ENCODE results near the gene FAU. TPM values are rescaled to one million over a fixed set of nuclear protein-coding genes. Genes with fewer than 3 reads are reported as not detected.

Gene FAU
- total RNA-seq, 6 experiments from 2014 or later: 631 to 750 (median 715) TPM

DNA sequence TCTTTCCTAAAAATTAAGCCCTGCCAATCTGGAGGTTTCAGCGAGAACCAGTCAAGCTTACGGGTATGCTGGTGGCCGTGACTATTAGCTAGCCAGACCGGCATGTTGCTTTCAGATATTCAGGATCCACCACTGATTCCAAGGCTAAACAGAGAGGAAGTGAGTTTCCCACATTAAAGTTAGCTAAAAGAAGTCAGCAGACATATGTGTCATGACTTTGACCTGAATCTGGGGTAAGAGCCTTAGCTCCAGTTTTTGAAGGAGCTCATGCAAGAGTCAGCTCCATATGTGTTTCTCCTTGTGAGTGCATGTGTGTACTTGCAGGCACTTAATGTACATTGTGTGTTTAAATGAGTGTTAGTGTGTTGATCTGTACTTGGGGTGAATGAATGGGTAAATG lies 36.5 kb downstream of the FAU start:
- no peaks in the 10 kb centered on the region for H3K9me3 Mint-ChIP-seq
- peaks cover 39% of the 10 kb centered on the region for H3K4me1 Mint-ChIP-seq (ENCODE audit: low read depth)
- peak overlapping the region; percentile 19 for H3K27ac Mint-ChIP-seq
- H3K4me3 Mint-ChIP-seq: peak overlapping the region; percentile 98
- TF ChIP-seq, protein P1, sequence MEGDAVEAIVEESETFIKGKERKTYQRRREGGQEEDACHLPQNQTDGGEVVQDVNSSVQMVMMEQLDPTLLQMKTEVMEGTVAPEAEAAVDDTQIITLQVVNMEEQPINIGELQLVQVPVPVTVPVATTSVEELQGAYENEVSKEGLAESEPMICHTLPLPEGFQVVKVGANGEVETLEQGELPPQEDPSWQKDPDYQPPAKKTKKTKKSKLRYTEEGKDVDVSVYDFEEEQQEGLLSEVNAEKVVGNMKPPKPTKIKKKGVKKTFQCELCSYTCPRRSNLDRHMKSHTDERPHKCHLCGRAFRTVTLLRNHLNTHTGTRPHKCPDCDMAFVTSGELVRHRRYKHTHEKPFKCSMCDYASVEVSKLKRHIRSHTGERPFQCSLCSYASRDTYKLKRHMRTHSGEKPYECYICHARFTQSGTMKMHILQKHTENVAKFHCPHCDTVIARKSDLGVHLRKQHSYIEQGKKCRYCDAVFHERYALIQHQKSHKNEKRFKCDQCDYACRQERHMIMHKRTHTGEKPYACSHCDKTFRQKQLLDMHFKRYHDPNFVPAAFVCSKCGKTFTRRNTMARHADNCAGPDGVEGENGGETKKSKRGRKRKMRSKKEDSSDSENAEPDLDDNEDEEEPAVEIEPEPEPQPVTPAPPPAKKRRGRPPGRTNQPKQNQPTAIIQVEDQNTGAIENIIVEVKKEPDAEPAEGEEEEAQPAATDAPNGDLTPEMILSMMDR (IDR thresholded peaks at IDR 0.05): no peak
- H3K36me3 Mint-ChIP-seq (ENCODE audit: low read depth): peaks cover 35% of the 10 kb centered on the region
- peaks cover 1% of the 10 kb centered on the region; the same call in 1 of the 2 replicates for H3K27me3 Mint-ChIP-seq (ENCODE audit: insufficient read depth)
- no peak for DNase-seq

DNA sequence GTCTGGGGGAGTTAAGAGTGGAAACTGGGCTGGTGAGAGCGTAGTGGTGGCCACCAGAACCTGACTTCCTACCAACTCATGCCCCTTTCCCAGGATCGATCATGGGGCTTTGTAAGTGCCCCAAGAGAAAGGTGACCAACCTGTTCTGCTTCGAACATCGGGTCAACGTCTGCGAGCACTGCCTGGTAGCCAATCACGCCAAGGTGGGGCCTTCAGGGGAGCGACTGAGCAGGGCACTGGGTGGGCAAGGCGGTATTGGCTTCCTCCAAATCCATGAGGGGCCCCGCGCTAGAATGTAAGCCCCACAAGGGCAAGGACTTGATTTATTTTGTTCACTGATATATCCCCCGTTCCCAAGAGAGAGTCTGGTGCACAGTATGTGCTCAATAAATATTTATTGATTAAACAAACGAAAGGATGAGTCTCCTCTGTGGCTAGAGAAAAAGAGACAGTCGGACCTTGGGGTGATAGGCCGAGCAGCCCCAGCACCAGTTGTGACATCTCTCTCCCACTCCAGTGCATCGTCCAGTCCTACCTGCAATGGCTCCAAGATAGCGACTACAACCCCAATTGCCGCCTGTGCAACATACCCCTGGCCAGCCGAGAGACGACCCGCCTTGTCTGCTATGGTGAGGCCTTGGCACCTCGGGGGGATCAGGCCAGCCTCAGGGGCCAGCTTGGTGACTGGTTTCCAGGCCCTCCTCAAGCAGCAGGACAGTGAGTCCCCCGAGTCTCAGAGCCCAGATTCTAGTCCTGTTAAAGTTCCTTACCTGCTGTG lies 37.1 kb downstream of the FAU start:
- Mint-ChIP-seq H3K36me3 (ENCODE audit: low read depth) (peaks cover 37% of the 10 kb centered on the region), H3K4me3 (peak overlapping the region; percentile 98), H3K27ac (peak overlapping the region; percentile 97), H3K4me1 (ENCODE audit: low read depth) (peaks cover 41% of the 10 kb centered on the region), H3K27me3 (ENCODE audit: insufficient read depth) (no peaks in the 10 kb centered on the region; the same call in 1 of the 2 replicates), H3K9me3 (no peaks in the 10 kb centered on the region)
- no peak for DNase-seq
- TF ChIP-seq, protein P1 (IDR thresholded peaks at IDR 0.05): no peak

DNA sequence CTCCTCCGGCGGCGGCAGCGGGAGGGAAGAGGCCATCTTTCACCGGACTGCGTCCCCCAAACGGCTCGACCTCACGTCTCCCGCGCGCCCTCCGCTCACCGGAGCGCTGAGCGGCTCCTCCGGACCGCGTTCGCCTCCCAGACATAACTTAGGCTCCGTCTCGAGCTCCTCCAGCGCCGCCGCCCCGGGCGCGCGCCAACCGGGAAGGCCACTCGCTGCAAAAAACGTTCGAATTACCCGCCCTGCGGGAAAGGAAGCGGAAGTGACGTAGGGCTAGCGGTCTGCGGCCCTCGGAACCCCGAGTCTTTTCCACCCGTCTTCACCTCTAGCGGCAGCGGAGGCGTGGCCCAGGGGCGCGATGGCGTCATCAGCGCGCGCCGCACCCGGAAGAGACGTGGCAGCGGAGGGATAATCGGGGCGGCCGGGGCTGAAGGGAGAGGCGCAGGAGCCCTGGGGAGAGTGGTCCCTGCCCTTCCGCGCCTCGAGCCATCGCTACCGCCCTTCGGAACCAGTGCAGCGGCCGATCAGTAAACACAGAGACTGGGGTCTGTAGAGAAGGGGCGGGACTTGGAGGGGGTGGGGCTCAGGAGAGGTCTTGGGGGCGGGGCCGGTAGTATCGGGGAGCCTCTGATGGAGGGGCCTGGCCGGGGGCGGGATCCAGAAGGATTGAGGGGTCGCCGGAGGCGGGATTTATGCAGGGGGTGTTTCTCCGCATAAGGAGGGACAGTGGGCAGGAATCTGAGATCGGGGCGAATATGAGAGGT lies 37.9 kb downstream of the FAU start, which contains the start of the genes CDCA5 and ZFPL1:
CDCA5 (minus strand) TSS at position 207 of the 764 bp plus-strand sequence; CDS start at position 145, 62 bp downstream.
ZFPL1 (plus strand) TSS at position 389 of the 764 bp plus-strand sequence. CDS start 477 bp downstream, outside the sequence.
- Mint-ChIP-seq H3K9me3 (no peaks in the 10 kb centered on the region), H3K36me3 (ENCODE audit: low read depth) (peaks cover 31% of the 10 kb centered on the region), H3K4me3 (peak within 1 kb of the TSS; percentile 98), H3K27me3 (ENCODE audit: insufficient read depth) (no peaks in the 10 kb centered on the region; the same call in 1 of the 2 replicates), H3K27ac (peak within 1 kb of the TSS; percentile 97), H3K4me1 (ENCODE audit: low read depth) (peaks cover 41% of the 10 kb centered on the region)
- DNase-seq: peak; percentile 93
- TF ChIP-seq, protein P1 (IDR thresholded peaks at IDR 0.05): no peak

DNA sequence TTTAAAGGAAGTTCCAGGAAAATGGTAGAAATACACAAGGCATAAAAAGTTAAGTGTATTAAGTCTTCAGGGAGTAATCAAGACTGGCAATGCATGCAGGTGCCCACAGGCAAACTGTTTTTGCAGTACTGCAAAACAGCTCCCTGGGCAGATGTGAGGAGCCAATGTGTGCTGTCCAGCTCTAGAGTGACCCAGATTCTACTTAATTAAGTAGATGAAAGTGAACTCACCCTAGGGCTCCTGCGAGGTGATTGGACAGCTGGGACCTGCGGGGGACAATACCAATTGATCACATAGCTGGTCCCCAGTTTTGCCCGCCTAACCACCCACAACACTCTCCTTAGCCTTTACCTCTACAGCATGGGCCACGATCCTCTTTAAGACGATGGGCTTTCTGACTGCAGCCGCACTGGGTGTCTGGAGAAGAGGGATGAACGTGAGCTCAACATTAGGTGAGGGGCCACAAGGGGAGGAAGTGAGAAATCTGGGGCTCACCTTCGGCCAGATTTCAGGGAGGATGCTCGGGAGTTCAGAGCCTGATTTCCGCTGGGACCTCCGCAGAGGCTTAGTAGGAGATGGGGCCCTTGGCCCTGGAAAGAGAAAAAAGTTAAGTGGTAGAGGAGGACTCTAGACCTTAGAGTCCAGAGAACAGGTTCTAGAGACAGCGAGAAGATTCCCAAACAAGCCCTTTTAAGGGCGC lies 38.6 kb downstream of the FAU start:
- Mint-ChIP-seq H3K27ac (peak overlapping the region; percentile 97), H3K9me3 (no peaks in the 10 kb centered on the region), H3K4me1 (ENCODE audit: low read depth) (peaks cover 49% of the 10 kb centered on the region), H3K27me3 (ENCODE audit: insufficient read depth) (no peaks in the 10 kb centered on the region; the same call in 1 of the 2 replicates), H3K36me3 (ENCODE audit: low read depth) (peaks cover 23% of the 10 kb centered on the region), H3K4me3 (peak overlapping the region; percentile 98)
- TF ChIP-seq, protein P1 (IDR thresholded peaks at IDR 0.05): no peak
- DNase-seq: peak; percentile 13

DNA sequence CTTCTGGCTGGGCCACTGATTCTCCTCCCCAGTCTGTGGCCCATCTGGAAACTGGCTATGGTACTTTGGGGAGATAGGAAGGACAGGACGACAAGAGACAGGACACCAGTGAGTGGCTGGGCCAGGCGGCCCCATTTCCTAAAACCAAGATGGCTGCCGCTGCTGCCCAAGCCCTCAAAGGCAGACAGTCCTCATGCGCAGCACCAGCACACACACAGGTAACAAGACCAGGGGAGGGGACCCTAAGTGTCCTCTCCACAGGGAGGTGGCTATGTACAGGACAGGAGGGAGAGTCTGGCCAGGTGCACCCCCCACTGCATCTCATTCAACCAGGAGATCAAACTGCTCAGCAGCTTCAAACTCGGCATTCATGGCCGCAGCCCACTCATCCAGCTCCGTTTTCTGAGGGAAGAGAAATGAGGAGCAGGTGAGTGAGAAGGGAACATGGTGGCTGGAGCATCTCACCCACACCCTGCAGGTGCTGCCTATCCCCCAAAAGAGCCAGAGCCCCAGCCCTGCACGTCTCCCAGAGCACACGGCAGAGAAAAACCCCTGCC lies 43.1 kb downstream of the FAU start:
- Mint-ChIP-seq H3K4me3 (no peak overlapping the region), H3K27ac (no peak overlapping the region; the same call in 1 of the 2 replicates), H3K36me3 (ENCODE audit: low read depth) (peaks cover 24% of the 10 kb centered on the region), H3K4me1 (ENCODE audit: low read depth) (peaks cover 42% of the 10 kb centered on the region), H3K27me3 (ENCODE audit: insufficient read depth) (no peaks in the 10 kb centered on the region; the same call in 1 of the 2 replicates), H3K9me3 (no peaks in the 10 kb centered on the region)
- no peak for DNase-seq
- TF ChIP-seq, protein P1 (IDR thresholded peaks at IDR 0.05): no peak
